Karpas-422 (cell line): Measurements from ENCODE around the gene CRMP1. TPM values are rescaled to one million over a fixed set of nuclear protein-coding genes. Genes with fewer than 3 reads are reported as not detected.

Experiments
- DNase-seq: peaks from one replicate; pipeline ENCODE4 v3.0.0-alpha.2; 2015
- H2AFZ ChIP-seq: fragments of 200-600 bp; sonication (generic); 2 replicates; pipeline ENCODE4 v1.6.1; 2014; ENCODE audit warnings: antibody characterized with exemption, low read length, mixed read lengths
- H3K27ac ChIP-seq: fragments of 200-600 bp; sonication (generic); 2 replicates; pipeline ENCODE4 v1.5.1; 2014; ENCODE audit warnings: mild to moderate bottlenecking, low read length, moderate library complexity
- H3K27me3 ChIP-seq: fragments of 200-600 bp; sonication (generic); 2 replicates; pipeline ENCODE4 v1.6.1; 2014; ENCODE audit warnings: low read length, mixed read lengths
- H3K36me3 ChIP-seq: fragments of 200-600 bp; sonication (generic); 2 replicates; pipeline ENCODE4 v1.6.1; 2014; ENCODE audit warnings: low read length, mixed read lengths; ENCODE audit not compliant: insufficient read depth
- H3K4me1 ChIP-seq: fragments of 200-600 bp; sonication (generic); 2 replicates; pipeline ENCODE4 v1.6.1; 2014; ENCODE audit warnings: mild to moderate bottlenecking, low read length, mixed read lengths
- H3K4me2 ChIP-seq: fragments of 200-600 bp; sonication (generic); 2 replicates; pipeline ENCODE4 v1.6.1; 2014; ENCODE audit warnings: low read length, low read depth, mild to moderate bottlenecking; ENCODE audit not compliant: poor library complexity, severe bottlenecking
- H3K4me3 ChIP-seq: fragments of 200-600 bp; sonication (generic); 2 replicates; pipeline ENCODE4 v1.5.1; 2014; ENCODE audit warnings: mild to moderate bottlenecking, antibody characterized with exemption, low read length, mixed read lengths
- H3K79me2 ChIP-seq: fragments of 200-600 bp; sonication (generic); 2 replicates; pipeline ENCODE4 v1.6.1; 2014; ENCODE audit warnings: mild to moderate bottlenecking, low read length, mixed read lengths
- H3K9ac ChIP-seq: fragments of 200-600 bp; sonication (generic); 2 replicates; pipeline ENCODE4 v1.6.0; 2014; ENCODE audit warnings: low read length
- H3K9me2 ChIP-seq: fragments of 200-600 bp; sonication (generic), shearing (Covaris generic); replicated peaks from 2 replicates; pipeline ENCODE4 v1.6.0; 2014; ENCODE audit warnings: mild to moderate bottlenecking, low read length, moderate library complexity; ENCODE audit not compliant: insufficient read depth
- H3K9me3 ChIP-seq: fragments of 300-700, 200-600 bp; sonication (generic); 2 replicates; pipeline ENCODE4 v1.6.1; 2014; ENCODE audit warnings: low read length, mixed read lengths
- H4K20me1 ChIP-seq: fragments of 200-600 bp; sonication (generic); 2 replicates; pipeline ENCODE4 v1.6.1; 2014; ENCODE audit warnings: mild to moderate bottlenecking, antibody characterized with exemption, low read length, low read depth; ENCODE audit not compliant: insufficient read depth
- total RNA-seq: library from RNA; depleted of rRNA; stranded (reverse); fragments of >200 nt; shearing (Covaris generic); gene quantifications from 2 replicates; pipeline ENCODE4 v1.2.3, GENCODE V29; 2014; ENCODE audit warnings: low replicate concordance

The CRMP1 gene
- total RNA-seq, 1 experiment from 2014 or later = 0.48 TPM

DNA sequence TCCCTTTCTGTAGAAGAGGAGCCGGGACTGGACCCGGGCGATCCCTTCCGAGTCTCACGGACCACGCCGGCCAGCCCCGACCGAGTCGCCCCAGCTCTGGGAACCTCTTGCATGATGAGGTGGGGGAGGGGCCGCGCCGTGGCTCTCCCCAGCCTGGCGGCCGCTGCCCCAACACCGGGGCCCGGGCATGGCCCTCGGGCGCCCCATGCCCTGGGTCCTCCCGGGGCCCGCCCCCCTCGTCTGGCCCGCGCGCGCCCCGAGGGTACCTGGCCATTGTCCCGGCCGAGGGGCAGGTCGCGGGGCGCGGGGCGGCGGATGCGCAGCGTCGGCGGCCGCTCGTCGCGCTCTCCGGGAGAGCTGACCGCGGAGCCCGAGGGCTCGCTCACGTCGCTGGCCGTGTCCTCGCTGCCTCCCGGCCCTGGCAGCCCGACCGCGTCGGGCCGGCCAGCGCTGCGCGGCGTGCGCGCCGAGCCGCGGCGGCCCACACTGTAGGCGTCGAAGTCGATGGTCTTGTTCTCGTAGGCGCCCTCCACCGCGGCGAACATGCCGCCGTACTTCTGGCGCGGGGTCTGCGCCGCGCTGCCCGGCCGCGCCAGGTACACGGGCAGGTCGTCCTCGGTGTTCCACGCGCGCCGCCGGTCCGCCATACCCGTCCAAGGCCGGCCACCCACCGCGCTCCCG is 423 bp downstream of the CRMP1 start:
- H4K20me1 ChIP-seq = no peaks in the 10 kb centered on the region
- no peaks in the 10 kb centered on the region for H3K79me2 ChIP-seq
- H3K27ac ChIP-seq = no peak overlapping the region
- H3K36me3 ChIP-seq = no peaks in the 10 kb centered on the region; the same call in 1 of the 2 replicates
- H3K9me3 ChIP-seq = peaks cover 5% of the 10 kb centered on the region; the same call in 1 of the 2 replicates
- H3K4me2 ChIP-seq = no peak overlapping the region
- no peak for DNase-seq
- peaks cover 44% of the 10 kb centered on the region for H3K4me1 ChIP-seq
- no peaks in the 10 kb centered on the region for H3K9me2 ChIP-seq
- H3K27me3 ChIP-seq = peaks cover 5% of the 10 kb centered on the region; the same call in 1 of the 2 replicates
- no peak overlapping the region for H3K9ac ChIP-seq
- H2AFZ ChIP-seq = no peak overlapping the region
- H3K4me3 ChIP-seq = no peak overlapping the region

DNA sequence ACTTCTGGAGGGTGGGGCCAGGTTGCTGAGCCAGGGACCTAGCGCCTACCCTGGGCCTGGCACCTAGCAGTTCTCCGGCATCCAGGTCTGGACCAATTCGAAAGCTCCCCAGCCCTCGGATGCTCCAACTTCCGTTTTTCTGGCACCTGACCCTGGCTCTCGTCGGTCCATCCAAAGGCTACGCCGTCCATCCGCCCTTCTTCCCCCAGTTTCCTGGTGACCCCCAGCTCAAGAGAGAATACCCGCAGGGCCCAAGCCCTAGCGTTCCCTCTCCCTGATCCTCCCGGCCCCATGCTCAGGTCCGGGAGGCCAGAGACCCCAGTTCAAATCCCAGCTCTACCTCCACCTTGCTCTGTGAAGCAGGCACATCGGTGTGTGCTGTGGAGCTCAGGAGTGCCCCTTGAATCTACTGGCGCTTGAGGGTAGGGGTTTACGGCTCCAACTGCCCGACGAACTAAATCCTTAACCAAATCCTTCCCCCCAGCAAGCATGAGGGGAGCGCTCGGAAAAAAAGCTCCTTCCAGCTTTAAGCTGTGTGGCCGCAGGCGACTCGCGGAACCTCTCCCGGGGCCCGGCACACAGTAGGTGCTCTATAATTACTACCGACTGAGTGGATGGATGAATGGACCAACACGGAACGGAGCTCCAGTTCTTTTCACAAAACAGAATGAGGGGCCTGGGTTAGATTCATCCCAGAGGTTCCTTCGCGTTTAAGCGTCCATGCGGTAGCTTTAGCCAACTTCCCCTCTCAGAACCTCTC is 1.1 kb downstream of the CRMP1 start:
- Histone ChIP-seq H3K4me2 (no peak overlapping the region), H3K27me3 (peaks cover under 1% of the 10 kb centered on the region; the same call in 1 of the 2 replicates), H3K79me2 (no peaks in the 10 kb centered on the region), H4K20me1 (no peaks in the 10 kb centered on the region), H2AFZ (no peak overlapping the region), H3K9me2 (no peaks in the 10 kb centered on the region), H3K9me3 (peaks cover under 1% of the 10 kb centered on the region; the same call in 1 of the 2 replicates), H3K36me3 (no peaks in the 10 kb centered on the region), H3K27ac (no peak overlapping the region), H3K4me1 (peaks cover 51% of the 10 kb centered on the region), H3K4me3 (no peak overlapping the region), H3K9ac (no peak overlapping the region)
- DNase-seq = no peak

GRCh38 chr4:5890063-5890727 is 2.7 kb downstream of the CRMP1 start:
- no peak overlapping the region for H2AFZ ChIP-seq
- no peaks in the 10 kb centered on the region for H3K9me3 ChIP-seq
- H3K4me2 ChIP-seq = no peak overlapping the region

GRCh38 chr4:5889002-5889696 is 3.7 kb downstream of the CRMP1 start:
- Histone ChIP-seq H2AFZ (no peak overlapping the region), H3K36me3 (no peaks in the 10 kb centered on the region), H4K20me1 (no peaks in the 10 kb centered on the region), H3K4me3 (no peak overlapping the region), H3K4me1 (peaks cover 54% of the 10 kb centered on the region), H3K9me3 (no peaks in the 10 kb centered on the region), H3K27me3 (no peaks in the 10 kb centered on the region), H3K4me2 (no peak overlapping the region), H3K79me2 (no peaks in the 10 kb centered on the region), H3K9me2 (no peaks in the 10 kb centered on the region), H3K9ac (no peak overlapping the region), H3K27ac (no peak overlapping the region)
- peak; percentile 37 for DNase-seq

More at GRCh38 chr4:5890063-5890727, 2.7 kb downstream of the CRMP1 start:
- no peaks in the 10 kb centered on the region for H4K20me1 ChIP-seq
- peaks cover 54% of the 10 kb centered on the region for H3K4me1 ChIP-seq
- no peaks in the 10 kb centered on the region for H3K9me2 ChIP-seq
- DNase-seq = no peak
- no peak overlapping the region for H3K4me3 ChIP-seq
- no peaks in the 10 kb centered on the region for H3K79me2 ChIP-seq
- H3K27ac ChIP-seq = no peak overlapping the region
- H3K36me3 ChIP-seq = no peaks in the 10 kb centered on the region
- no peaks in the 10 kb centered on the region for H3K27me3 ChIP-seq
- no peak overlapping the region for H3K9ac ChIP-seq

- H3K27ac ChIP-seq = no peak overlapping the region
- H4K20me1 ChIP-seq = no peaks in the 10 kb centered on the region
- H3K4me2 ChIP-seq = no peak overlapping the region
- H3K9me3 ChIP-seq = no peaks in the 10 kb centered on the region
- no peaks in the 10 kb centered on the region for H3K9me2 ChIP-seq
- H3K4me1 ChIP-seq = peaks cover 54% of the 10 kb centered on the region
- H3K36me3 ChIP-seq = no peaks in the 10 kb centered on the region
- H3K9ac ChIP-seq = no peak overlapping the region
- no peak for DNase-seq
- no peak overlapping the region for H3K4me3 ChIP-seq
- H3K27me3 ChIP-seq = no peaks in the 10 kb centered on the region
- no peak overlapping the region for H2AFZ ChIP-seq
- H3K79me2 ChIP-seq = no peaks in the 10 kb centered on the region
Observed at GRCh38 chr4:5888222-5889001, 4.5 kb downstream of the CRMP1 start.

DNA sequence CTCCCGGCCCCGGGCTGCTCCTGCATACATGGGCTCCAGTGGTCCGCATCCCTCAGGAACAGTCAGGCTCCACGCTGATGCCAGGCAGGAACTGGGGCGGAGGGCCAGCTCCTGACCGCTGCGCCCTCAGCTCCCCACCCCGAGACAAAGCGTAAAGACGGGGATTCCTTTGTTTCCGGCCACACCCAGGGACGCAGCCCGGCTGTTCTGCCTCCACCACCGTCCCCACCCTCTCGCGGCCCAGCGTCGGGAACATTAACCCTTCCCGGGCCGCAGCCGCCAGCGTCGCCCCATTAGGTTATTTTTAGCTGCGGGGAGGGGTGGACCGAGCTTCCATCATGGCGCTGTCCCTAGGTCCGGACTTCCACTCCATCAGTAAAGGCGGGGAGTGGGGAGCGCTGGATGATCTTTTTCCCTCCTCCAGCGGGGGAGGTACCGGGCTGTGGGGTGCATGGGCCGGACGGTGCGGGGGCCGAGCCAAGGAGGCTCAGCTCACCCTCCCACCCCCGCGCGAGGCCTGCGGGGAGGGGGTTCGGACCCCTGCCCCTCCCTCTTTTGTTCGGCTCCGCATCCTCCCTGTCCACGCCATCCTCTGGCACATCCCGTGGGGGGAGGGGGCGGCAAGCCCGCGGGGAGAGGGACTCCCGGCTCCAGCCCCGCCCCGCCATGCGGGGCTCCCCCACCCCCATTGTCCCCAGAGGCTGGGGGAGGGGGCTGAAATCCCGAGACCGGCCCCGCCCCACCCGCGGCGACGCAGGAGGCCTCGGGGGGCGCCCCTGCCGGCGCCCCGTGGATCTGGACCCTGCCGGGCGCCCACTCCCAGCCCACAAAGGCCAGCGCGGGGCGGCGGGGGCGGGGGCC is 5.3 kb downstream of the CRMP1 start:
- H3K9ac ChIP-seq = peak overlapping the region; percentile 76
- H4K20me1 ChIP-seq = no peaks in the 10 kb centered on the region
- H3K4me2 ChIP-seq = peak overlapping the region; percentile 88
- DNase-seq = peak; percentile 32
- H3K79me2 ChIP-seq = no peaks in the 10 kb centered on the region
- H2AFZ ChIP-seq = no peak overlapping the region
- no peaks in the 10 kb centered on the region for H3K36me3 ChIP-seq
- H3K4me3 ChIP-seq = peak overlapping the region; percentile 16; the same call in 1 of the 2 replicates
- H3K27me3 ChIP-seq = no peaks in the 10 kb centered on the region
- no peaks in the 10 kb centered on the region for H3K9me2 ChIP-seq
- H3K4me1 ChIP-seq = peaks cover 60% of the 10 kb centered on the region
- H3K27ac ChIP-seq = peak overlapping the region; percentile 99
- no peaks in the 10 kb centered on the region for H3K9me3 ChIP-seq

GRCh38 chr4:5887011-5887360 is 5.9 kb downstream of the CRMP1 start:
- H4K20me1 ChIP-seq = no peaks in the 10 kb centered on the region
- no peaks in the 10 kb centered on the region for H3K27me3 ChIP-seq
- H3K79me2 ChIP-seq = no peaks in the 10 kb centered on the region
- H3K4me3 ChIP-seq = peak overlapping the region; percentile 16; the same call in 1 of the 2 replicates
- peaks cover 66% of the 10 kb centered on the region for H3K4me1 ChIP-seq
- H3K9ac ChIP-seq = peak overlapping the region; percentile 76
- H3K27ac ChIP-seq = peak overlapping the region; percentile 99
- H2AFZ ChIP-seq = no peak overlapping the region
- peak overlapping the region; percentile 88 for H3K4me2 ChIP-seq
- DNase-seq = peak; percentile 49
- no peaks in the 10 kb centered on the region for H3K9me3 ChIP-seq
- no peaks in the 10 kb centered on the region for H3K36me3 ChIP-seq
- H3K9me2 ChIP-seq = no peaks in the 10 kb centered on the region
